GM12891 (cell line): Measurements from ENCODE around the gene ARHGAP26.

Experiments
- PAX5 ChIP-seq: IDR thresholded peaks from 2 replicates; pipeline ENCODE4 v1.6.1; 2011; ENCODE audit warnings: low read length, moderate library complexity, mild to moderate bottlenecking; ENCODE audit not compliant: insufficient read depth, severe bottlenecking
- POLR2A ChIP-seq: IDR thresholded peaks from 2 replicates; pipeline ENCODE4 v1.6.1; 2011; ENCODE audit warnings: low read depth, low read length, control low read depth
- POLR2AphosphoS5 ChIP-seq: IDR thresholded peaks from 2 replicates; pipeline ENCODE4 v1.6.1; 2011; ENCODE audit warnings: low read depth, low read length, control low read depth
- POU2F2 ChIP-seq: IDR thresholded peaks from 2 replicates; pipeline ENCODE4 v1.6.1; 2011; ENCODE audit warnings: low read depth, mild to moderate bottlenecking, control low read depth, low read length, moderate library complexity
- SPI1 ChIP-seq: IDR thresholded peaks from 2 replicates; pipeline ENCODE4 v1.6.1; 2011; ENCODE audit warnings: low read depth, low read length, control low read depth
- TAF1 ChIP-seq: IDR thresholded peaks from 2 replicates; pipeline ENCODE4 v1.6.1; 2011; ENCODE audit warnings: low read depth, low read length, control low read depth

DNA sequence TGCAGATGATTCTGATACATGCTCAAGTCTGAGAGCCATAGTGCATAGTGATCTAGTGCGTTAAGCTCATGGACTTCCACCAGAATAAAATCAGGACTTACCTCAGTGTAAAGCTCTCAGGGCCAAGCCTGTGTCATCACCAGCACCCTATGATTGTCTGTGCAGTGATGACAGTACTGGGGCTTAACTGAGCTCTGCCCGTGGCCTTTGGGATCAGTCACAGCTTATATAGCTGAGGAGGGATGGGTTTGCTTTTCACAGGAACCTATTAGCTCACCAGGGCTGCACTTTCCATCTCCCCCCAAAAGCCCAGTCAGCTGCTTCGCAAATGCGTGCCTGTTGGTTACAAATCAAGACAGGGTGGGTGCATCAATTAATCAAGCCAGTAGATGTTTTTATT lies 386.4 kb downstream of the ARHGAP26 start:
- TF ChIP-seq TAF1 = no peak
- no peak for TF ChIP-seq POLR2A
- no peak for TF ChIP-seq POLR2AphosphoS5
- no peak for TF ChIP-seq SPI1
- TF ChIP-seq POU2F2 = no peak
- no peak for TF ChIP-seq PAX5
